Breast epithelium (tissue), 3 donors: ENCODE measurements around the gene TRIO.

Source experiments
- POLR2A ChIP-seq: fragments of 450-650 bp; IDR thresholded peaks from one replicate; pipeline ENCODE4 v1.6.1; 2016; ENCODE audit warnings: antibody characterized with exemption, mild to moderate bottlenecking, moderate library complexity
- TF ChIP-seq, protein P1 (sequence below), 3 donors: fragments of 450-650 bp; IDR thresholded peaks; one replicate each; pipeline ENCODE4 v1.5.1; 2016 to 2017; ENCODE audit warnings: antibody characterized with exemption in 3 of 3, mild to moderate bottlenecking in 3 of 3, moderate library complexity in 3 of 3

DNA sequence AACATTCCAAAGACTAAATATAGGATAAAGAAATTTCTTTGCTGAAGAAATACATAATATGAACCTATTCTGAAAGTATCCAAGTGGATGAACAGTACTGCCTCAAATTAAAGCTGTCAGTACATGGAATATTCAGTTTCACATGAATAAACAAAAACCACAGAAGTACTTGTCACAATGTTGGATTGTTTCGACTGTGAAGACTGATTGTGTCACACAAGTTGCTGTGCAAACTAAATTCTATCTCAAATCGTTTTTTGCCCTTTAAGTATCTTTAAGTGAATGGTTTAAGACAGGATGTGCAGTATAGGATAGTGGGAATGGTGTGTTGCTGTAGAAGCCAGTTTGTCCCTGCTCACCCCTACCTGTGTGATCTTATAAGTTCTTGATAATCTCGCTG, 301.0 kb downstream of the TRIO start:
- TF ChIP-seq, protein P1, sequence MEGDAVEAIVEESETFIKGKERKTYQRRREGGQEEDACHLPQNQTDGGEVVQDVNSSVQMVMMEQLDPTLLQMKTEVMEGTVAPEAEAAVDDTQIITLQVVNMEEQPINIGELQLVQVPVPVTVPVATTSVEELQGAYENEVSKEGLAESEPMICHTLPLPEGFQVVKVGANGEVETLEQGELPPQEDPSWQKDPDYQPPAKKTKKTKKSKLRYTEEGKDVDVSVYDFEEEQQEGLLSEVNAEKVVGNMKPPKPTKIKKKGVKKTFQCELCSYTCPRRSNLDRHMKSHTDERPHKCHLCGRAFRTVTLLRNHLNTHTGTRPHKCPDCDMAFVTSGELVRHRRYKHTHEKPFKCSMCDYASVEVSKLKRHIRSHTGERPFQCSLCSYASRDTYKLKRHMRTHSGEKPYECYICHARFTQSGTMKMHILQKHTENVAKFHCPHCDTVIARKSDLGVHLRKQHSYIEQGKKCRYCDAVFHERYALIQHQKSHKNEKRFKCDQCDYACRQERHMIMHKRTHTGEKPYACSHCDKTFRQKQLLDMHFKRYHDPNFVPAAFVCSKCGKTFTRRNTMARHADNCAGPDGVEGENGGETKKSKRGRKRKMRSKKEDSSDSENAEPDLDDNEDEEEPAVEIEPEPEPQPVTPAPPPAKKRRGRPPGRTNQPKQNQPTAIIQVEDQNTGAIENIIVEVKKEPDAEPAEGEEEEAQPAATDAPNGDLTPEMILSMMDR (IDR thresholded peaks at IDR 0.05) = no peak
- TF ChIP-seq POLR2A = no peak
